Germinal center (tissue), 1 donor: ENCODE measurements around the gene RAB9A.
"Not testable (repeated sequence)": the region's sequence is repeated elsewhere in the genome, so short reads cannot be mapped to it uniquely, and the experiment has no call there.

ENCODE experiments used
- DNase-seq: peaks from one replicate; pipeline ENCODE4 v3.0.0; 2012; ENCODE audit warnings: mixed read lengths, low spot score

The RAB9A gene, protein sequence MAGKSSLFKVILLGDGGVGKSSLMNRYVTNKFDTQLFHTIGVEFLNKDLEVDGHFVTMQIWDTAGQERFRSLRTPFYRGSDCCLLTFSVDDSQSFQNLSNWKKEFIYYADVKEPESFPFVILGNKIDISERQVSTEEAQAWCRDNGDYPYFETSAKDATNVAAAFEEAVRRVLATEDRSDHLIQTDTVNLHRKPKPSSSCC

DNA sequence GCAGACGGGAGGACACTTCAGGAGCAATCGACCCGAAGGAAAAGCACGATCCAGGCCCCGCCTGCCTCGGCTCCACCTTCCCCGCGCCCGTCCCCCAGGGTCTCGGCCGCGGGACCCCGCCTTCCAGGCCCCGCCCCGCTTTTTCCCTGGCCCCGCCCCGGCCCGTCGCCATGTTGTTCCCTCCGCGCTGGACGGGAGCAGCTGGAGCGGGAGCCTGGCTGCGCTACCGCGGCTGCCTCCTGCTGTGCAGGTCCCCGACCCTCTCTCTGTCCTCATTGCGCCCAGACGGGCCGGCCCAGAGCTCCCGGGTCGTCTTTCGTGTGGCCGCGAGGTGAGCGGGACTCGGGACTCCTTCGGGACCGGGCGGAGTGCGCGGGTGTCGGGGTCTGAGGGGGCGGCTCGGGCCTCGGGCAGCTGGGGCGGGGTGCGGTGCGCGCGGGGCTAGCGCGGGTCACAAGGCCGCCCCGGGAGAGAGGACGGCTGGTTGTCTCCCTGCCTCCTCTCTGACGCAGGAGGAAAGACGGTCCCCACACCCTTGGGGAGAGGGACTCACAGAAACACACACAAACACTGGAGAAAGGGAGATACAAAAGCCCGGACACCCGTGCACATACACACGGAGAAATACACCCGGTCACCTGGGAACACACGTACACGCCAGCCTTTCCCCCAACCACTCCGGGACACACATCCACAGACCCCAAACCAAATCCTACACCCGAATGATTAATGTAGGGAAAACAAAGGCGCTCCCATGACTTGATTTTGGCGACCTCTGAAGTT is at the start of gene RAB9A:
RAB9A (plus strand) TSS at position 171 of the 783 bp plus-strand sequence. CDS start 19,619 bp downstream, outside the sequence.
- peak; percentile 80 for DNase-seq

DNA sequence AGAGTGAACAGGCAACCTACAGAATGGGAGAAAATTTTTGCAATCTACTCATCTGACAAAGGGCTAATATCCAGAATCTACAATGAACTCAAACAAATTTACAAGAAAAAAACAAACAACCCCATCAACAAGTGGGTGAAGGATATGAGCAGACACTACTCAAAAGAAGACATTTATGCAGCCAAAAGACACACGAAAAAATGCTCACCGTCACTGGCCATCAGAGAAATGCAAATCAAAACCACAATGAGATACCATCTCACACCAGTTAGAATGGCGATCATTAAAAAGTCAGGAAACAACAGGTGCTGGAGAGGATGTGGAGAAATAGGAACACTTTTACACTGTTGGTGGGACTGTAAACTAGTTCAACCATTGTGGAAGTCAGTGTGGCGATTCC is 47.2 kb upstream of the RAB9A start:
- DNase-seq, result not testable (repeated sequence)

DNA sequence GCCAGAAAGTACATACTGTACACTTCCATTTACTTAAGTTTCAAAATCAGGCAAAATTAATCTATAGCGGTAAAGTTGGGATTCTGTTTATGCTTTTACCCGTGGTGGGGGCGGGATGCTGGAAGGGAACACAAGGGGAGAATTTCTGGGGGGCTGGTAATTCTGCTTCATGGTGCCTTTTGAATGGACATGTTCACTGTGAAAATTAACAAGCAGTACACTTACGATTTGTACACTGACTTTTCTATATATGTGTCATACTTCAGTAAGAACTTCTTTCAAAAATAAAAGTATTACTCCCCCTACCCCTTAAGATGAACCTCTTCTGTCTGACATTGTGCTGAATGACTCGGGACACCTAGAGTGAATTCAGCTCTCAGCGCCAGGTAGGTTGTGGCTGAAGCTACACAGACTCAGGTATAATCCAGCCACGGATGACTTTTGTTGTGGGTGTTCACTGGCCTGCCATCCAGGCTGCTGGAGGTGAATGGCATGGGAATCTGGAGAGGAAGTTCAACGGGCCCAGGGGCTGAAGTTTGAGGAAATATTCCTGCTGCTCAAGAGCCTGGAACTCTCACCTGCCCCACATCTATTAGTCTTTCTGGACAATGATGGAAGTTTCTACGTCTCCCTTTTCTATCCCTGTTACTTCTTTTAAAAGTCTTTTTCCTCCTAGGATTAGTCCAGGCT is 43.3 kb upstream of the RAB9A start:
- DNase-seq, result no peak

DNA sequence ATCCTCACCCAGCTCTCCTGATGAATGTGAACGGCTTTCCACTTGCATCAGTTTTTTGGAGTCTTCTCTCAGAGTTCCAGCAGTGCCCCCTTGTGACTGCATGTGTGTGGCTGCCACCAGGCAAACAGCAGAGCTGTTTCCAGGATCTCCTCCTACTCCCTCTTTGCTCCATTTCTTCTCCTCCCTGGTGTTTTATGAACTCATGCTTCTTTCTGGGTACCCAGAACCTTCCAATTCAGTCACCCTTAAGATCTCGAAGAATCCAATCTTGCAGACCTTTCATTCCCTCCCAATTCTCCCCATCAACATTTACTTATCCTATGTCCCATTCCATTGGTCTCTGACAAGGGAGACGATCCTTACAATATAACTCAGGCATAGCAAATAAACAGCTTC is 42.8 kb upstream of the RAB9A start:
- DNase-seq, result no peak

DNA sequence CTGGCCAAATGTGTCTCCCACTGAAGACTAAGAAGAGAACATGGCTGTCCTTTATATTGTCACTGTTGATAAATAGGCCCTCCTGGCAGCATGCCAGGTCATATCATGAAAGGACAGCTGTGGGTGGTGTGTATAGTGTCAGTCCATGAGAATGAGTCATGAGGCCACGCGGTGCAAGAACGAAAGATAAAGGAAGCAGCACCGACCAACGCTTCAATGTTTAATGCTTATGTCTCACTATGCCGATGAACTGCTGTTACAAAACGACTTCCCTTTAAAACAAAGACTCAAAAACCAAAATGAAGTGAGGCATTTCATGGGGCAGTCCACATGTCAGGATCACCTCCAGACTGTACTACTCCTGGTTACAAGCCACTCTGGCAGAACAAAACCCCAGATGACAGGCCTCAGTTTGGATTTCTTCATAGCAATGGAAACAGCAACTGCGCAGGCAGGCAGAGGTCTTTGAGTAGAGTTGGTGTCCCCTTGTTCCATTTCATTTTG is 41.2 kb upstream of the RAB9A start:
- DNase-seq, result no peak

DNA sequence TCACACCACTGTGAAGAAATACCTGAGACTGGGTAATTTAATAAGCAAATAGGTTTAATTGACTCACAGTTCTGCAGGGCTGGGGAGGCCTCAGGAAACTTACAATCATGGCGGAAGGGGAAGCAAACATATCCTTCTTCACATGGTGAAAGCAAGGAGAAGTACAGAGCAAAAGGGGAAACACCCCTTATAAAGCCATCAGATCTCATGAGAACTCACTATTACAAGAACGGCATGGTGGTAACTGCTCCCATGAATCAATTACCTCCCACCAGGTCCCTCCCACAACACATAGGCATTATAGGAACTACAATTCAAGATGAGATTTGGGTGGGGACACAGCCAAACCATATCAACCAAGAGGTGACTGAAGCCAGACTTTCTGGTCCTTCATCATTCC is 40.6 kb upstream of the RAB9A start:
- not testable (repeated sequence) for DNase-seq

DNA sequence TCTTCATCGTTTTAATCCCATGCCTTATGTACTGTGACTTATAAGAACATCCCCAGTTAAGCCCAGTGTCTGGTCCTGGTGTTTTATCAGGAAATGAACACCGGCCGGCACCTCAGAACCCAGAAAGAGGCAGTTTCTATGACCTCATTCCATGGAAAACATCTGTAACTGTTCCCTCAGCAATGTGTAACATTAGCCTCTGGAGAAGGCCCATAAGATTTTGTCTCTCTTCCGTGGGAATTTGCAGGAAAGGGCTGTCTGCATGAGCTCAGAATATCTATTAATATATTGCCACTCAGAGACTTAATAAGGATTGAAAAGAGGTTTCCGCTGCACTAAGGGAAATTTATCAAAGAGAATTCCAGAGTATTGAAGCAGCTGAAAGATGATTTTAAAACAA is 39.1 kb upstream of the RAB9A start:
- DNase-seq, result no peak

DNA sequence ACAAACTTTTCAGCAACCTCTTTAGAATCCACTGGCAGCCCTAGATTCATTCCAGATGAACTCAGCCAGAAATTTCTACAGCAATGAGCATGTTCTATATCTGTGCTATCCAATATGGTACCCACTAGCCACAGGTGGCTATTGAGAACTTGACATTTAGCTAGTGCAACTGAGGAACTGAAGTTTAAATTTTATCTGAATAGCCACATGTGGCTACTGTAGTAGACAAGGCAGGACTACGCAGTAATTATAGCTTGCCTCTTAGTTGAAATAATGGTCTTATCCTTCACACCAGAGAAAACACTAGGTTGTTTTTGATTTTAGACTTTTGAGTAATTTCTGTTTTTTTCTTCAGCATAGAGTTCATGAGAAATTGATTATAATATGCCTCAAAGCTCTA is 38.6 kb upstream of the RAB9A start:
- no peak for DNase-seq

DNA sequence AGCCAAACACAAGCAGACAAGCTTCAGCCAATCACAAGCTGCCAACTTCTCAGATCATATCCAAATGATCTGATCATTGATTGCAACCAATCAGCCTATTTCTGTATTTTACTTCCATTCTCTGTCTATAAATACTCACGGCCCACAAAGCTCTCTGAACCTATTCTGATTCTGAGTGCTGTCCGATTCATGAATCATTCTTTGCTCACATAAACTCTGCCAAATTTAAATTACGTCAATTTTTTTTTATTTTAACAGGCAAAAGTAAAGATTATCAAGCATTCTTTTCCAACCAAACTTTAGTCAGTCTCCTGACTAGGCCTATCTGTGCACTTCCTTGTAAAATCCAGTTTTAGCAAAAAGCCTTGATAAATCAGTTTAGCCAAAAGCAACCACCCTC is 37.8 kb upstream of the RAB9A start:
- DNase-seq, result no peak

DNA sequence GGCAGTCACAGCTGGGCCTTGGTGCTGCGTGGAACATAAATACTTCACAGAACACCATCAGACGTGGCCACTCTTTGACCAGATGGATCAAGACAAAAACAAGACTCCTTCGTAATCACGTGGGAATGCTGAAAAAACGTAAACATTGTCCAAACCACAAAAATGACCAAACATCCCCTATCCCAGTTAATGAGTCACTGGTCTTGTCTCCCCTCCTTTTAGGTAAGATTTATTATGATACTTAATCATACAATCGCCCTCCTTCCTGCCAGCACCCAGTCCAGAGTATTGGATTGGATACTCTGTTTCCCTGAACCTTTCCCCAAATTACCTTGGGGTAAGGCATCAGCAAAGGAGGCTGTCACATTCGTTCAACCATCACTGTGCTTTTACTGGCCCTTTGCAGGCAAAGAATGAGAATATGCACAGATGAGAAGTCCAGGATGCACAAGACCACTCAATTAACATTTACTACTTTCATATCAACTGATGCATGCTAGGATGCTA is 36.6 kb upstream of the RAB9A start:
- DNase-seq, result no peak

DNA sequence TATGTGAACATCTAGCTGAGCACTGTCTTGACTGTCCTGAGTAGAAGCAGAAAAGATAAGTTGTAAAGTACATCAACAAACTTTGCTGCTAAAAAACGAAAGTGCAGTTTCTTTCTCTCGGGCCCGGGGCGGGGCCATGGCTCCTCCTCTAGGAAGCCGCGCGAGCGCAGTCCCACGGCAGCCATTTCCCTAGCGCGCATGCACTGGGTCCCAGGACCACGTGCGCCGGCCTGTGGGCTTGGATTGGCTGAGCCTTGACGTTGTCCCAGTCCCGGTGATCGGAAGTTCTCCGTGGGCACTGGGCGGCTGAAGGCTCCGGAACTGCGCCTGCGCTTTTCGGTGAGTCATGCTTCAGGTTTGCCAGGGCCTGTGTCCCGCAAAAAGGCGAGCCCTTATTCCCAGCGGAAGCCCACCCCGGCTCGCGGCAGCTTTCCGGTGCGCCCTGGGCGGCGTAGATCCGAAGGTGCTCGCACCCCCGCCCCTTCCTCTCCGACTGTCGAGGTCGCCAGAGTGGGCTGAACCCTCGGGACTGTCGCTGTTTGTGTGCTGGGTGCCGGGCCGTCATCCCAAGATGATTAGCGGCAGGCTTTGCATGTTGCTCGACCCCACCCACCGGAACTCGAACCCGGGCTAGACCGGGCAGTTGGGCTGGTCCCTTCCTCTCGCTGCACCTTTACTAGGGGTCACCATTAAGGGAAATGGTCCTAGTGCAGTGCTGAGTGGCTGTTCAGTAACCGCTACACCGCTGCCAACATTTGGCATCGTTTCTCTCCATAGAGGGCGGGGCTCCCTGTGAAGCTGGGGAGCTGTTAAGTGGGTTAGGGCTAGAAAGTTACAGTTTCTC is 35.9 kb upstream of the RAB9A start, which contains the start of gene TCEANC:
TCEANC (plus strand) TSS at position 292 of the 844 bp plus-strand sequence. CDS start 9,368 bp downstream, outside the sequence.
- DNase-seq, result peak; percentile 92

DNA sequence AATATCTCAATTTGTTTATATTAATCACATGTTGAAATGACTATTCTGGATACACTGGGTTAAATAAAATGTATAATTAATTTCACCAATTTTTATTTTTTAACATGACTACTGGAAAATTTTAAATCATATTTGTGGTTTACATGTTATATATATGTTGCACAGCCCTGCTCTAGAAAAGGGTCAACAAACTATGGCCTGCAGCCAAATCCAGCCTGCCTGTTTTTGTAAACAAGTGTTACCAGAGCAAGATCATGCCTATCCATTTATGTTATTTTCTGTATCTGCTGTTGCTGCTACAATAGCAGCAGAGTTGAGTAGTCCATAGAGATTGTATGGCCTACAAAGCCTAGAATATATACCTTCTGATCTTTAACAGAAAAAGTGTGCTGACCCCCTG is 34.8 kb upstream of the RAB9A start:
- DNase-seq, result no peak

DNA sequence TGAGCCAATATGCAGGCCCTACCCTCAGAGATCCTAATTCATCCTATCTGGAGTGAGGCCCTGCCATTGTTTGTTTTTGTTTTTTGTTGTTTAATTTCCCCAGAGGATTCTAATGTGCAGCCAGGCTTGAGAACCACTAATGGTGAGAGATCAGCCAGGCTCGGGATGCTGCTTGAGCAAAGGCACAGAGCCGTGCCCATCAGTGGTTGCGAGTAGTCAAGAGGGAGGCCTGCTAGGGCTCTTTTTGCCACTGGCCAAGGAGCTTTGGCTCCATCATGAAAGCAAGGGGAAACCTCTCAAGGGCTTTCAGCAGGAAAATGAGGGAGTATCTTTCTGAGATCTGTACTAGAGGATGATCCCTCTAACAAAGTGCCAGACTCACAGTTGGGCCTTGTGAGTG is 33.3 kb upstream of the RAB9A start:
- DNase-seq, result no peak

DNA sequence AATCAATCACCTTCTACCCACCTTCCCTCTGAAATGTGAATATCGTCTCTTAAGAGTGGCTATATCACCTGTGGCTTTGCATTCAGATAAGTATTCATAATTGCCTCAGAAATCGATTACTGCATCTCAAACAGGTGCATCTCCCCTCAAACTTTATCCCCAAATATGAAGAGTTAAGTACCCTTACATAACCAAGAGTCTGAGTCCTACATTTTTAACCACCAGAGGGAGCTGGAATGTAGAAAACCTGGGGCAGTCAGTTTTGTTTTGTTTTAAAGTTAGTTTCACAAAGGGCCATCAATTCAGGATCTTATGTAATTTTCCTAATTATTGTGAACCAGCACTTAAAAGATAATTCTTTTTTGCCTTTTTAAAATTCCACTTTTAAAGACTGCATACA is 30.3 kb upstream of the RAB9A start:
- peak; percentile 14 for DNase-seq

DNA sequence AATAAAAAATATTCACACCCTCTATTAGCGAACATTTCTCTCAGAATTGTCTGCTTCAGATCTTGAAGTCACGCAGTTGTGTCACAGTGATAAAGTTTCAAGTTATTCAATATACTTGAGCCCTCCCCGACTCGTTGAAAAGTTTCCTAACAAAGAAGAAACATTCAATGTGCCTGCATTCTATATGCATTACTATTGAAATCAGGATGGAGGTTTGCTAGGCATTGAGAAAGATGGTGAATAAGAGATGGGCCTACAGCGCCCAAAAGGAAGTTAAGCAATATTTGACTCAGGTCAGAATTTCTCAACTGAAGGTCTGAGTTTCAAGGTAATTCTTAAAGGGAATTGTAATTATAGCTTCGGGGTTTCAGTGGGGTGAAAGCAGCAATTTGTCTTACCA is 29.9 kb upstream of the RAB9A start:
- DNase-seq, result no peak

DNA sequence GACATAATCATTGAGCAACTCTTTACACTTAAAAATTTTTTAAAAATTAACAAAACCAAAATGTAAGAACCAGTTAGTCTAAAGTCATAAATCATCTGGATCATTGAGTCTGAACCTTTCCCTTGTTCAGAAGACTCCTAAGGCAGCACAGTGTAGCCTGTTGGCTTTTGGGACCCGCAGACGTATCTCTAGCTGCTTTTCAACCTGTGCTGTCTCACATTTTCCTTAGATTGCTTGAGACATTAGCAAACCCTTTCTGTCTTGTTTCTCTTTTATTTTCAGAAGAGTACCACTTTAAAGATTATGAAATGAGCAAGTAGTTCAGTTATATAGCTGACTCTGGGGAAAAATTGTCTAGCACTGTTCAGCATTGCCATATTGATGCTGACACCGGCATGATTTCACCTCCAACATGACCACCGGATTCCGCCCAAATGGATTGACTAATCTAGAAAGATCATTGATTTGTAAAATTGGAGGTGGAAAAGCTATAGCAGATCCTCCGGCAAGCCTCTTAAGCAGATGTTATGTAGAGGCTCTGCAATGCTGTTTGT is 27.1 kb upstream of the RAB9A start:
- no peak for DNase-seq

DNA sequence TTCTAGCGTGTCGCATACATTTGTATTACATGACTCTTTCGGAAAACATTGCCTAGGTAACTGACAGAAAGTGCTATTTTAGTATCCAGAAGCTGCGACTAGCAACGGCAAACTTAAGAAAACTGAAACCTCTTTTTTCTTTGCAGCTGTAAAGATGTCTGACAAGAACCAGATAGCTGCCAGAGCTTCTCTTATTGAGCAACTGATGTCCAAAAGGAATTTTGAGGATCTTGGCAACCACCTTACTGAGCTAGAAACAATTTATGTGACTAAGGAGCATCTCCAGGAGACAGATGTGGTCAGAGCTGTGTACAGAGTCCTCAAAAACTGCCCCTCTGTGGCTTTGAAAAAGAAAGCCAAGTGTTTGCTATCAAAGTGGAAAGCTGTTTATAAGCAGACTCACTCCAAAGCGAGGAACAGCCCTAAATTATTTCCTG is 26.6 kb upstream of the RAB9A start:
- DNase-seq, result no peak

DNA sequence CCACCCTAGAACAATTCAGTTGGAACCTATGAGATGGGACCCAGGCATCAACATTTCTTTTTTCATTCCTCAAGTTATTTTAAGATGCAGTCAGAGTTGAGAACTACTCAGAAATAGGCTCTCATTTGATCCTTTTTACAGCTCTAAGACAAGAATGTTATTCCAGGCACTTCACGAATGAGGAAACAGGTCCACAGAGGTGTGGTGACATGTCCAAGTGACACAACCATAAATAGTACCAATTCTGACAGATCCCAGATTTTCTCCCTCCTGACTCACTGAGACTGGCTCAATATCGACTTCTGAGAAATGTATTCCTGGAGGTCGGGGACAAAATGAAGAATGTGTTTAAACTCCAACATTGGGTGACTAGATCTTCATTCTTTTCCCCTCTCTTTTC is 24.9 kb upstream of the RAB9A start:
- no peak for DNase-seq

DNA sequence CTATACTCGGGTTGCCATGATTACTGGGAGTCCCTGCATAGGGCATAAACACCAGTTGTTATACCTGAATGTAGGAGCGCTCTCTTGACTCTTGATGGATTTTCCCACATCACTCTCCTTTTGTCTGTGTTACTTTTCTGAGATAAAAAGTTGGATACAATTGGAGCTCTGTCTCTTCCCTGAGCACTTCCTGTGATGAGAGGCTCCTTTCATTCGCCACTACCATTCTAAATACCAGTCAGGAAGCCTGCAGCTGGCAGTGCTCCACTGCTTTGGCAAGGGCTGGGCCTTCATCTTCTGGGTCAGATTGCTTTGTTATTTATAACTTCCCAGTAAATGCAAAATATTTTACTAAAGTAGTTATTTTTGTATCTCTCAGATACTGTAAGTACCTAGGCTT is 22.1 kb upstream of the RAB9A start:
- DNase-seq, result no peak

DNA sequence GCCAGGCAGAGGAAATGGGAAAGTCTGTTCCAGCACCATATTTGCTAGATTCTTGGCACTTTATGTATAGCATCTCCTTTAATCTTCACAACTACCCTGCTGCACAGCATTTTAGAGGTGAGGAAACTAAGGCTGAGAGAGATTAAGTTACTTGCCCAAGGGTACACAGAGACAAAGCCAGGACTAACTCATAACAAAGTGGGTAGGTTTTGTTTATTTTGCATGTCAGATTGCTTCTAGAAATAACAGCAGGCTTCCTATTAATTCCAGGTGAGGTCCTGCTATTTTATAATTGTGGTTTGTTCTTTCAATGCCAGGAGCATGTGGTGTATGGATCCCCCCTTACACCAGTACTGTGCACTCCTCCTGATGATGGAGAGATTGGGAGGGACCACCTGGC is 21.0 kb upstream of the RAB9A start:
- DNase-seq, result no peak

DNA sequence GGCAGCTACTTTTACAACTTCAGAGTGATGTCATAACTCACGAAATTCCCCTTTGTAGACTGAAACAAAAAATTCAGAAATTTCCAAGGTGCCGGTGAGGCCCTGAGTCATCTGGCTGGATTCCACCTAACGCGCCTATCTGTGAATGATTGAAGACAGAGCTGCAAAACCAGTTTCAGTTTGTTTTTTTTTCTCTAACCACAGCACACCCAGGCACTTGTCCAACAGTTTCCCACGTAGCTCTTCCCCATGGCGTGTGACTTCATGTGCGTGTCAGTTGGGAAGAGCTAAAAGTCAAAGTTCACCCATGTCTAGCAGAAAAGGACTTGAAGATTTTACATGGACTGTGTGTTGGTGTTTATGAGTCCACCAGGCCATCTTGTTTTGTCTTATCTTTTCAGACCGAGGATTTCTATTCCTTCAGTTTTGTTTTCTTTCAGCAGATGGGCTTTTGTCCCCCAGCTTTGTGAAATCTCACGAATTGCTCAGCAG is 19.6 kb upstream of the RAB9A start:
- DNase-seq, result no peak
